GM23338 (cell line): ENCODE data around the gene EYS.

ENCODE experiments used
- CREB1 ChIP-seq: fragments of 250-450 bp; sonication (Bioruptor Pico); IDR thresholded peaks from 2 replicates; pipeline ENCODE4 v1.5.0; 2020; ENCODE audit warnings: low read depth, mild to moderate bottlenecking, moderate library complexity
- EZH2 ChIP-seq: fragments of 200-600 bp; sonication (generic); IDR thresholded peaks from one replicate; pipeline ENCODE4 v1.8.0; 2017; ENCODE audit warnings: antibody characterized with exemption, mild to moderate bottlenecking, low read depth; ENCODE audit not compliant: unreplicated experiment
- POLR2AphosphoS5 ChIP-seq: IDR thresholded peaks from 2 replicates; pipeline ENCODE4 v1.6.1; 2016; ENCODE audit warnings: antibody characterized with exemption, low read depth
- TF ChIP-seq, protein P1 (sequence below): IDR thresholded peaks from one replicate; pipeline ENCODE4 v1.6.1; 2018; ENCODE audit warnings: antibody characterized with exemption; ENCODE audit not compliant: unreplicated experiment
- TF ChIP-seq, protein P2 (sequence below), 2 experiments: fragments of 200-600 bp in 1 of 2; sonication (generic) in 1 of 2; conservative IDR thresholded peaks; 2 replicates each; pipeline versions ENCODE4 v1.5.1 to v1.6.1; 2016 to 2017; ENCODE audit warnings: antibody characterized with exemption in 2 of 2, low read depth in 2 of 2, mild to moderate bottlenecking in 2 of 2, moderate library complexity in 1 of 2

DNA sequence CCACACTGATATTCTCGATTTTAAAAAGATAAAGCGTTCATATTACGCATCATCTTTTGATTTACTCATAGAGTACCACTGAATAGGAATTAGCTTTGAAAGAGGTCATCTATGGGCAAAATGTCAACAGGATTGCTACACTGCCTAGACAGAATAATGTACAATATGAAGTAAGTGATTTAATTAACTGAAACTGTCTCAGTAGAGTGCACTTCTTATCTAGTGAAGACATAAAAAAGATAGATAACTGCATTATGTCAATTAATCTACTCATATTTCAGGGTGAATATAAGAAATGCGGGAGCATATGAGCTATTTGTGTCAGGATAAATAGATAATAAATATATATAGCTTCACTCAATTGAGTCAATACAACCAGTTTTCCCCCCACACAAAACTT, 723.9 kb downstream of the EYS start:
- TF ChIP-seq, protein P1, sequence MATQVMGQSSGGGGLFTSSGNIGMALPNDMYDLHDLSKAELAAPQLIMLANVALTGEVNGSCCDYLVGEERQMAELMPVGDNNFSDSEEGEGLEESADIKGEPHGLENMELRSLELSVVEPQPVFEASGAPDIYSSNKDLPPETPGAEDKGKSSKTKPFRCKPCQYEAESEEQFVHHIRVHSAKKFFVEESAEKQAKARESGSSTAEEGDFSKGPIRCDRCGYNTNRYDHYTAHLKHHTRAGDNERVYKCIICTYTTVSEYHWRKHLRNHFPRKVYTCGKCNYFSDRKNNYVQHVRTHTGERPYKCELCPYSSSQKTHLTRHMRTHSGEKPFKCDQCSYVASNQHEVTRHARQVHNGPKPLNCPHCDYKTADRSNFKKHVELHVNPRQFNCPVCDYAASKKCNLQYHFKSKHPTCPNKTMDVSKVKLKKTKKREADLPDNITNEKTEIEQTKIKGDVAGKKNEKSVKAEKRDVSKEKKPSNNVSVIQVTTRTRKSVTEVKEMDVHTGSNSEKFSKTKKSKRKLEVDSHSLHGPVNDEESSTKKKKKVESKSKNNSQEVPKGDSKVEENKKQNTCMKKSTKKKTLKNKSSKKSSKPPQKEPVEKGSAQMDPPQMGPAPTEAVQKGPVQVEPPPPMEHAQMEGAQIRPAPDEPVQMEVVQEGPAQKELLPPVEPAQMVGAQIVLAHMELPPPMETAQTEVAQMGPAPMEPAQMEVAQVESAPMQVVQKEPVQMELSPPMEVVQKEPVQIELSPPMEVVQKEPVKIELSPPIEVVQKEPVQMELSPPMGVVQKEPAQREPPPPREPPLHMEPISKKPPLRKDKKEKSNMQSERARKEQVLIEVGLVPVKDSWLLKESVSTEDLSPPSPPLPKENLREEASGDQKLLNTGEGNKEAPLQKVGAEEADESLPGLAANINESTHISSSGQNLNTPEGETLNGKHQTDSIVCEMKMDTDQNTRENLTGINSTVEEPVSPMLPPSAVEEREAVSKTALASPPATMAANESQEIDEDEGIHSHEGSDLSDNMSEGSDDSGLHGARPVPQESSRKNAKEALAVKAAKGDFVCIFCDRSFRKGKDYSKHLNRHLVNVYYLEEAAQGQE, result no peak
- TF ChIP-seq POLR2AphosphoS5 (no peak), CREB1 (no peak), EZH2 (no peak)
- TF ChIP-seq, protein P2, sequence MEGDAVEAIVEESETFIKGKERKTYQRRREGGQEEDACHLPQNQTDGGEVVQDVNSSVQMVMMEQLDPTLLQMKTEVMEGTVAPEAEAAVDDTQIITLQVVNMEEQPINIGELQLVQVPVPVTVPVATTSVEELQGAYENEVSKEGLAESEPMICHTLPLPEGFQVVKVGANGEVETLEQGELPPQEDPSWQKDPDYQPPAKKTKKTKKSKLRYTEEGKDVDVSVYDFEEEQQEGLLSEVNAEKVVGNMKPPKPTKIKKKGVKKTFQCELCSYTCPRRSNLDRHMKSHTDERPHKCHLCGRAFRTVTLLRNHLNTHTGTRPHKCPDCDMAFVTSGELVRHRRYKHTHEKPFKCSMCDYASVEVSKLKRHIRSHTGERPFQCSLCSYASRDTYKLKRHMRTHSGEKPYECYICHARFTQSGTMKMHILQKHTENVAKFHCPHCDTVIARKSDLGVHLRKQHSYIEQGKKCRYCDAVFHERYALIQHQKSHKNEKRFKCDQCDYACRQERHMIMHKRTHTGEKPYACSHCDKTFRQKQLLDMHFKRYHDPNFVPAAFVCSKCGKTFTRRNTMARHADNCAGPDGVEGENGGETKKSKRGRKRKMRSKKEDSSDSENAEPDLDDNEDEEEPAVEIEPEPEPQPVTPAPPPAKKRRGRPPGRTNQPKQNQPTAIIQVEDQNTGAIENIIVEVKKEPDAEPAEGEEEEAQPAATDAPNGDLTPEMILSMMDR (conservative IDR thresholded peaks at IDR 0.05; ENCODE audit: low read depth in 2 of 2), result no peak
